ENCODE data around the gene UQCC3.
"Not testable (repeated sequence)": the region's sequence is repeated elsewhere in the genome, so short reads cannot be mapped to it uniquely, and the experiment has no call there.

UQCC3 gene

GRCh38 chr11:62645946-62646824, 25.3 kb upstream of the UQCC3 start, which contains the start of gene GANAB:
GANAB (minus strand) TSS chr11:62646613; CDS start chr11:62646599, 14 bp downstream.
- peak within 1 kb of the TSS; percentile 98 for H3K4me3 ChIP-seq (ENCODE audit: low read depth, low read length)
- peak; percentile 98 for DNase-seq (ENCODE audit: low read depth)
- TF ChIP-seq CTCF (IDR thresholded peaks at IDR 0.05; ENCODE audit: insufficient read depth, low read depth, low read length, missing control alignments) = no peak

GRCh38 chr11:62646825-62647608, 24.5 kb upstream of the UQCC3 start:
- no peak overlapping the region for H3K4me3 ChIP-seq (ENCODE audit: low read depth, low read length)
- DNase-seq (ENCODE audit: low read depth) = no peak
- no peak for TF ChIP-seq CTCF (IDR thresholded peaks at IDR 0.05; ENCODE audit: insufficient read depth, low read depth, low read length, missing control alignments)

GRCh38 chr11:62647609-62648005, 23.9 kb upstream of the UQCC3 start:
- DNase-seq (ENCODE audit: low read depth) = no peak
- H3K4me3 ChIP-seq (ENCODE audit: low read depth, low read length) = no peak overlapping the region
- no peak for TF ChIP-seq CTCF (IDR thresholded peaks at IDR 0.05; ENCODE audit: insufficient read depth, low read depth, low read length, missing control alignments)

GRCh38 chr11:62648185-62648966, 23.1 kb upstream of the UQCC3 start:
- no peak overlapping the region for H3K4me3 ChIP-seq (ENCODE audit: low read depth, low read length)
- no peak for DNase-seq (ENCODE audit: low read depth)
- TF ChIP-seq CTCF (IDR thresholded peaks at IDR 0.05; ENCODE audit: insufficient read depth, low read depth, low read length, missing control alignments) = no peak

- TF ChIP-seq CTCF (IDR thresholded peaks at IDR 0.05; ENCODE audit: insufficient read depth, low read depth, low read length, missing control alignments) = no peak
- no peak overlapping the region for H3K4me3 ChIP-seq (ENCODE audit: low read depth, low read length)
- DNase-seq (ENCODE audit: low read depth) = no peak
Observed at GRCh38 chr11:62648967-62649364, 22.5 kb upstream of the UQCC3 start.

- DNase-seq (ENCODE audit: low read depth) = no peak
- TF ChIP-seq CTCF (IDR thresholded peaks at IDR 0.05; ENCODE audit: insufficient read depth, low read depth, low read length, missing control alignments) = no peak
- H3K4me3 ChIP-seq (ENCODE audit: low read depth, low read length) = no peak overlapping the region
Observed at GRCh38 chr11:62649486-62649885, 22.0 kb upstream of the UQCC3 start.

GRCh38 chr11:62650283-62650682, 21.2 kb upstream of the UQCC3 start:
- not testable (repeated sequence) for DNase-seq (ENCODE audit: low read depth)

More at GRCh38 chr11:62650283-62650682, 21.2 kb upstream of the UQCC3 start:
- H3K4me3 ChIP-seq (ENCODE audit: low read depth, low read length) = not testable (repeated sequence)

Measured in GM12865 (cell line).